Liver (tissue), 3 donors: ENCODE results near the gene RSKR.

Experiments used
- SP1 ChIP-seq: IDR thresholded peaks from 2 replicates; pipeline ENCODE4 v1.6.1; 2018; ENCODE audit warnings: antibody characterized with exemption, mild to moderate bottlenecking
- YY1 ChIP-seq: IDR thresholded peaks from 2 replicates; pipeline ENCODE4 v1.6.1; 2016; ENCODE audit warnings: antibody characterized with exemption, mild to moderate bottlenecking
- TF ChIP-seq, protein P1 (sequence below): fragments of 150-350 bp; IDR thresholded peaks from 2 replicates; pipeline ENCODE4 v1.5.1; 2017; ENCODE audit warnings: improper control_type of control experiment, low read depth, low read length; ENCODE audit not compliant: missing input control
- TF ChIP-seq, protein P2 (sequence below): IDR thresholded peaks from 2 replicates; pipeline ENCODE4 v1.6.1; 2016; ENCODE audit warnings: antibody characterized with exemption, mild to moderate bottlenecking
- donor health status: healthy.
- donor health status: healthy.

DNA sequence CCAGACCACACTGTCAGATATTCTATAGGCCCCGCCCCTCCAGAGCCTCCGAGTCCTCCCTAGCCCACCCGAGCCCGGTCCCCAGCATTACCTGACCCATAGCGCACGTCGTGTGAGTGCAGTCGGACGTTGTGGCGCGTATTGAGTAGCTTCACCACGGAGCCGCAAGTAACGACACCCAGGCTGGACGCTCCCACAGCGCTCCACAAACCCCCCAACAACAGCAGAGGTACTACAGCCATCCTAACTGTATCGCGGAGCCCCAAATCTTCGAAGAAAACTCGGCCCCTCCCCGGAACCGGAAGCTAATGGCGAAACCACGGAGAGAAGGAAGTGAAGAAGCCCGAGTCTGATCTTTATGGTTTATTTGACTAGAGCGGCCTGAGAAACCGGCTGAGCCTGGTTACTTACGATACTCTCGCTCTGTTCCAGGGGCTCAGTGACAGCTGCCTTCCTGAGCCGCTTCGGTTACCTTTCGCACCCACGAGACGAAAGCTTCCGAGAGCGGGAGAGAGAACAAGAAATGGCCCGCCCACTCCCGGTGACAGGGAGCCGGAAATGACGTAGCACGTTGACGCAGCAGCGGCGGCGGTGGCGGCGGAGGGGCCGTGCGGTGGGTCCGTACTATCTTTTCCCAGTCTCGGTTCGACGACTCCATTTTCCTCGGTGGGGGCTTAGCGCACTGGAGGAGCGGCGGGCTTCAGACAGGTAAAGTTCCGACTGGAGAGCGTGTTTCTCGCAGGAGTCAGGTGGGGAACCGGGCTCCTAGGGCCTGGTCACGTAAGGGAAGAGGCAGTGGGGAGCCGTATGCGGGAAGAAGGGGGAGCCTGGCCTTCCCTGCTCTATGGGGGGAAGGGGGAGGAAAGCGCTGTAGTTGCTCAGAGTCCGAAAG is 47.9 kb upstream of the RSKR start, which contains the start of the genes SDF2 and SUPT6H:
- TF ChIP-seq YY1 (peak; percentile 92), SP1 (peak; percentile 32)
- TF ChIP-seq, protein P1, sequence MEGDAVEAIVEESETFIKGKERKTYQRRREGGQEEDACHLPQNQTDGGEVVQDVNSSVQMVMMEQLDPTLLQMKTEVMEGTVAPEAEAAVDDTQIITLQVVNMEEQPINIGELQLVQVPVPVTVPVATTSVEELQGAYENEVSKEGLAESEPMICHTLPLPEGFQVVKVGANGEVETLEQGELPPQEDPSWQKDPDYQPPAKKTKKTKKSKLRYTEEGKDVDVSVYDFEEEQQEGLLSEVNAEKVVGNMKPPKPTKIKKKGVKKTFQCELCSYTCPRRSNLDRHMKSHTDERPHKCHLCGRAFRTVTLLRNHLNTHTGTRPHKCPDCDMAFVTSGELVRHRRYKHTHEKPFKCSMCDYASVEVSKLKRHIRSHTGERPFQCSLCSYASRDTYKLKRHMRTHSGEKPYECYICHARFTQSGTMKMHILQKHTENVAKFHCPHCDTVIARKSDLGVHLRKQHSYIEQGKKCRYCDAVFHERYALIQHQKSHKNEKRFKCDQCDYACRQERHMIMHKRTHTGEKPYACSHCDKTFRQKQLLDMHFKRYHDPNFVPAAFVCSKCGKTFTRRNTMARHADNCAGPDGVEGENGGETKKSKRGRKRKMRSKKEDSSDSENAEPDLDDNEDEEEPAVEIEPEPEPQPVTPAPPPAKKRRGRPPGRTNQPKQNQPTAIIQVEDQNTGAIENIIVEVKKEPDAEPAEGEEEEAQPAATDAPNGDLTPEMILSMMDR: no peak
- TF ChIP-seq, protein P2, sequence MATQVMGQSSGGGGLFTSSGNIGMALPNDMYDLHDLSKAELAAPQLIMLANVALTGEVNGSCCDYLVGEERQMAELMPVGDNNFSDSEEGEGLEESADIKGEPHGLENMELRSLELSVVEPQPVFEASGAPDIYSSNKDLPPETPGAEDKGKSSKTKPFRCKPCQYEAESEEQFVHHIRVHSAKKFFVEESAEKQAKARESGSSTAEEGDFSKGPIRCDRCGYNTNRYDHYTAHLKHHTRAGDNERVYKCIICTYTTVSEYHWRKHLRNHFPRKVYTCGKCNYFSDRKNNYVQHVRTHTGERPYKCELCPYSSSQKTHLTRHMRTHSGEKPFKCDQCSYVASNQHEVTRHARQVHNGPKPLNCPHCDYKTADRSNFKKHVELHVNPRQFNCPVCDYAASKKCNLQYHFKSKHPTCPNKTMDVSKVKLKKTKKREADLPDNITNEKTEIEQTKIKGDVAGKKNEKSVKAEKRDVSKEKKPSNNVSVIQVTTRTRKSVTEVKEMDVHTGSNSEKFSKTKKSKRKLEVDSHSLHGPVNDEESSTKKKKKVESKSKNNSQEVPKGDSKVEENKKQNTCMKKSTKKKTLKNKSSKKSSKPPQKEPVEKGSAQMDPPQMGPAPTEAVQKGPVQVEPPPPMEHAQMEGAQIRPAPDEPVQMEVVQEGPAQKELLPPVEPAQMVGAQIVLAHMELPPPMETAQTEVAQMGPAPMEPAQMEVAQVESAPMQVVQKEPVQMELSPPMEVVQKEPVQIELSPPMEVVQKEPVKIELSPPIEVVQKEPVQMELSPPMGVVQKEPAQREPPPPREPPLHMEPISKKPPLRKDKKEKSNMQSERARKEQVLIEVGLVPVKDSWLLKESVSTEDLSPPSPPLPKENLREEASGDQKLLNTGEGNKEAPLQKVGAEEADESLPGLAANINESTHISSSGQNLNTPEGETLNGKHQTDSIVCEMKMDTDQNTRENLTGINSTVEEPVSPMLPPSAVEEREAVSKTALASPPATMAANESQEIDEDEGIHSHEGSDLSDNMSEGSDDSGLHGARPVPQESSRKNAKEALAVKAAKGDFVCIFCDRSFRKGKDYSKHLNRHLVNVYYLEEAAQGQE: no peak
